Measurements from ENCODE around the gene OXNAD1. TPM values are rescaled to one million over a fixed set of nuclear protein-coding genes. Genes with fewer than 3 reads are reported as not detected.

OXNAD1 gene
- total RNA-seq, 1 experiment from 2014 or later, result 18.5 TPM

DNA sequence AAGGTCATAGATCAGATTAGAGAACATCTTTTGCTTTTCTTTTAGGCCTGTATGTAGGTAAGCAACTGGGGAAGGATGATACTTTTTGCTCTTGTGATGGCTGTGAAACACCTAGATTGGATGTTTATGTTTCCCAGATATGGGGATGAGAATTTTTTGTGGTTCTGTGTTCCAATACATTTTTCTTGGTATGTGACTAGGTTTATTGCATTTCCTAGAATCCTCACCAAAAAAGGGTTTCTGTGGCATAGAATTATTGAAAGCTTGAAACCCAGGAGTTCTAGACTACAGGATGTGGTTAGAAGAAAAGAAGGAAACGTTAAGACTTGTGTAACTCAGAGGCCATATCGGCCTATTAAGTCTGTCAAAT is 25.8 kb downstream of the OXNAD1 start:
- intact Hi-C loops (cut with micrococcal nuclease; ENCODE audit: unreplicated experiment), result loop anchor here (1.0 to 10.0 kb wide), 5 partner anchors 259 to 1124 kb away; no protein-coding TSS in a partner anchor
- no peaks in the 10 kb centered on the region for H3K9me3 ChIP-seq (ENCODE audit: insufficient read depth, low read depth)
- no peak for DNase-seq

DNA sequence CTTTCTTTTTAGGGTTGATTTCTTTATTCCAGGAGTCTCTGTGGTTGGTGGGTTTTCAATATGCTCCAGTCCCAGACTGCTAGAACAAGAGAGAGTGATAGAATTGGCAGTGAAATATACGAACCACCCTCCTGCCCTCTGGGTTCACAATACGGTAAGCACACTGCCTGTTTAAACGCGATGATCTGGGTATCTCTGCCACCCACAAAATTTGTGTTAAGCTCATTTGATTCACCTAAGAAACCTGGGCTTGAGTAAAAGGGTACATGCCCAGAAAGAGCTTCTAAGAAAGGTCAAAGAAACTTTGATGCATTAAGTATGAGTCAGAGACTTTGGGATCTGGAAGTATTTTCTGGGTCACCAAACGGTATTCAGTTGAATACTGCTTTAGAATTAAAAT is 29.8 kb downstream of the OXNAD1 start:
- H3K79me2 ChIP-seq (ENCODE audit: low read depth), result 0 out of 2 replicates have a peak, but pooled peaks cover 4% of the 10 kb centered on the region
- H4K20me1 ChIP-seq (ENCODE audit: insufficient read depth), result peaks cover 7% of the 10 kb centered on the region; the same call in 1 of the 2 replicates
- TF ChIP-seq, protein P1, sequence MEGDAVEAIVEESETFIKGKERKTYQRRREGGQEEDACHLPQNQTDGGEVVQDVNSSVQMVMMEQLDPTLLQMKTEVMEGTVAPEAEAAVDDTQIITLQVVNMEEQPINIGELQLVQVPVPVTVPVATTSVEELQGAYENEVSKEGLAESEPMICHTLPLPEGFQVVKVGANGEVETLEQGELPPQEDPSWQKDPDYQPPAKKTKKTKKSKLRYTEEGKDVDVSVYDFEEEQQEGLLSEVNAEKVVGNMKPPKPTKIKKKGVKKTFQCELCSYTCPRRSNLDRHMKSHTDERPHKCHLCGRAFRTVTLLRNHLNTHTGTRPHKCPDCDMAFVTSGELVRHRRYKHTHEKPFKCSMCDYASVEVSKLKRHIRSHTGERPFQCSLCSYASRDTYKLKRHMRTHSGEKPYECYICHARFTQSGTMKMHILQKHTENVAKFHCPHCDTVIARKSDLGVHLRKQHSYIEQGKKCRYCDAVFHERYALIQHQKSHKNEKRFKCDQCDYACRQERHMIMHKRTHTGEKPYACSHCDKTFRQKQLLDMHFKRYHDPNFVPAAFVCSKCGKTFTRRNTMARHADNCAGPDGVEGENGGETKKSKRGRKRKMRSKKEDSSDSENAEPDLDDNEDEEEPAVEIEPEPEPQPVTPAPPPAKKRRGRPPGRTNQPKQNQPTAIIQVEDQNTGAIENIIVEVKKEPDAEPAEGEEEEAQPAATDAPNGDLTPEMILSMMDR (conservative IDR thresholded peaks at IDR 0.05), result no peak
- TF ChIP-seq EZH2 (IDR thresholded peaks at IDR 0.05; ENCODE audit: low read depth), result no peak
- H3K9me3 ChIP-seq (ENCODE audit: insufficient read depth, low read depth), result no peaks in the 10 kb centered on the region
- H3K27ac ChIP-seq, result no peak overlapping the region
- no peak for DNase-seq
- H3K27me3 ChIP-seq (ENCODE audit: insufficient read depth, low read depth), result no peaks in the 10 kb centered on the region
- H3K4me1 ChIP-seq (replicated peaks; ENCODE audit: insufficient read depth), result no peaks in the 10 kb centered on the region
- CTCF ChIA-PET, result no interaction called here
- peaks cover 24% of the 10 kb centered on the region for H3K36me3 ChIP-seq (ENCODE audit: low read depth)
- no peak overlapping the region for H3K4me2 ChIP-seq
- POLR2A ChIA-PET (ENCODE audit: unreplicated experiment), result no interaction called here
- no TSS peak for BruUV-seq (replicated peaks)
- no peaks in the 10 kb centered on the region; the same call in 1 of the 2 replicates for H3K9me2 ChIP-seq (ENCODE audit: insufficient read depth)
- intact Hi-C loops (cut with micrococcal nuclease; ENCODE audit: unreplicated experiment), result loop anchor here (5.0 to 10.0 kb wide), 3 partner anchors 740 to 1120 kb away; no protein-coding TSS in a partner anchor
- no peak overlapping the region for H3K4me3 ChIP-seq
- H2AFZ ChIP-seq, result no peak overlapping the region
- H3F3A ChIP-seq (ENCODE audit: insufficient read depth, low read depth), result no peaks in the 10 kb centered on the region

More for the DNA sequence above, 25.8 kb downstream of the OXNAD1 start:
- H3K27ac ChIP-seq, result no peak overlapping the region
- H4K20me1 ChIP-seq (ENCODE audit: insufficient read depth), result peaks cover 7% of the 10 kb centered on the region; the same call in 1 of the 2 replicates
- H3K4me1 ChIP-seq (replicated peaks; ENCODE audit: insufficient read depth), result no peaks in the 10 kb centered on the region
- no peak for TF ChIP-seq EZH2 (IDR thresholded peaks at IDR 0.05; ENCODE audit: low read depth)
- TF ChIP-seq, protein P1 (conservative IDR thresholded peaks at IDR 0.05), result no peak
- no TSS peak for BruUV-seq (replicated peaks)
- no peak overlapping the region for H2AFZ ChIP-seq
- H3K27me3 ChIP-seq (ENCODE audit: insufficient read depth, low read depth), result no peaks in the 10 kb centered on the region
- H3K79me2 ChIP-seq (ENCODE audit: low read depth), result 0 out of 2 replicates have a peak, but pooled peaks cover 4% of the 10 kb centered on the region
- no peaks in the 10 kb centered on the region for H3K9me2 ChIP-seq (ENCODE audit: insufficient read depth)
- no peaks in the 10 kb centered on the region for H3F3A ChIP-seq (ENCODE audit: insufficient read depth, low read depth)
- H3K36me3 ChIP-seq (ENCODE audit: low read depth), result peaks cover 9% of the 10 kb centered on the region; the same call in 1 of the 2 replicates
- ChIA-PET CTCF (interaction anchor here (0.5 to 1.0 kb wide), 2 partner anchors 69 to 735 kb away, joined by 4 to 5 read pairs; no protein-coding TSS in a partner anchor), POLR2A (ENCODE audit: unreplicated experiment) (no interaction called here)
- H3K4me2 ChIP-seq, result no peak overlapping the region
- no peak overlapping the region for H3K4me3 ChIP-seq

- H3K79me2 ChIP-seq (ENCODE audit: low read depth), result 0 out of 2 replicates have a peak, but pooled peaks cover 4% of the 10 kb centered on the region
- peaks cover 7% of the 10 kb centered on the region; the same call in 1 of the 2 replicates for H4K20me1 ChIP-seq (ENCODE audit: insufficient read depth)
- H3K27ac ChIP-seq, result no peak overlapping the region
- no peak overlapping the region for H3K4me2 ChIP-seq
- intact Hi-C loops (cut with micrococcal nuclease; ENCODE audit: unreplicated experiment), result loop anchor here (10.0 kb wide), 2 partner anchors 739 to 1119 kb away; no protein-coding TSS in a partner anchor
- BruUV-seq (replicated peaks), result no TSS peak
- no peak for DNase-seq
- no peaks in the 10 kb centered on the region for H3F3A ChIP-seq (ENCODE audit: insufficient read depth, low read depth)
- no peak overlapping the region for H2AFZ ChIP-seq
- peaks cover 24% of the 10 kb centered on the region for H3K36me3 ChIP-seq (ENCODE audit: low read depth)
- H3K4me3 ChIP-seq, result no peak overlapping the region
- TF ChIP-seq EZH2 (IDR thresholded peaks at IDR 0.05; ENCODE audit: low read depth), result no peak
- TF ChIP-seq, protein P1 (conservative IDR thresholded peaks at IDR 0.05), result no peak
- H3K9me2 ChIP-seq (ENCODE audit: insufficient read depth), result no peaks in the 10 kb centered on the region; the same call in 1 of the 2 replicates
- ChIA-PET CTCF (no interaction called here), POLR2A (ENCODE audit: unreplicated experiment) (no interaction called here)
- H3K27me3 ChIP-seq (ENCODE audit: insufficient read depth, low read depth), result no peaks in the 10 kb centered on the region
- no peaks in the 10 kb centered on the region for H3K9me3 ChIP-seq (ENCODE audit: insufficient read depth, low read depth)
- H3K4me1 ChIP-seq (replicated peaks; ENCODE audit: insufficient read depth), result no peaks in the 10 kb centered on the region
These were observed 30.4 kb downstream of the OXNAD1 start for GRCh38 chr3:16295298-16295890.
